ENCODE data around the gene LRP1B.

DNA sequence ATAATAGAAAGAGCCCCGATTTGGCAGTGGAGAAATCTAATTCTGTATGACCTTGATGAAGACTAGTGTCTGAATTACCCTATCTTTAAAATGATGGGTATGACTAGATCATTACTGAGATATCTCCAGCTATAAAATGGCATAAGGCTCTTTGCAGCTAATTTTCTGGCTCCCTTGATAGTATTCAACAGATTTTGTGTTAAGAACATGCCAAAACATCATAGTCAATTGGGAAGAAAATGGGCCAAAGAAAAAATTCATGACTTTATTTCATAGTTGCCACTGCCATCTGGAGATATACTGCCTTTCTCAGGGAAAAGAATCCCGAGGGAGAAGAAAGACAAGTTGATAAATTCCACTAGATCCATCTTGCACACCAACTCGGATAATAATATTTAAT, 1618.7 kb downstream of the LRP1B start:
- TF ChIP-seq POLR2A (IDR thresholded peaks at IDR 0.05; ENCODE audit: low read depth) (no peak), CTCF (IDR thresholded peaks at IDR 0.05) (no peak)

Measured in esophagus muscularis mucosa (tissue), 3 donors.